Bone marrow (tissue), 2 donors: Measurements from ENCODE around the gene BHLHE23.

Experiments used
- DNase-seq, 2 donors: peaks; one replicate each; lab custom pipeline; 2025; lab: John Stamatoyannopoulos, UW

BHLHE23 gene

DNA sequence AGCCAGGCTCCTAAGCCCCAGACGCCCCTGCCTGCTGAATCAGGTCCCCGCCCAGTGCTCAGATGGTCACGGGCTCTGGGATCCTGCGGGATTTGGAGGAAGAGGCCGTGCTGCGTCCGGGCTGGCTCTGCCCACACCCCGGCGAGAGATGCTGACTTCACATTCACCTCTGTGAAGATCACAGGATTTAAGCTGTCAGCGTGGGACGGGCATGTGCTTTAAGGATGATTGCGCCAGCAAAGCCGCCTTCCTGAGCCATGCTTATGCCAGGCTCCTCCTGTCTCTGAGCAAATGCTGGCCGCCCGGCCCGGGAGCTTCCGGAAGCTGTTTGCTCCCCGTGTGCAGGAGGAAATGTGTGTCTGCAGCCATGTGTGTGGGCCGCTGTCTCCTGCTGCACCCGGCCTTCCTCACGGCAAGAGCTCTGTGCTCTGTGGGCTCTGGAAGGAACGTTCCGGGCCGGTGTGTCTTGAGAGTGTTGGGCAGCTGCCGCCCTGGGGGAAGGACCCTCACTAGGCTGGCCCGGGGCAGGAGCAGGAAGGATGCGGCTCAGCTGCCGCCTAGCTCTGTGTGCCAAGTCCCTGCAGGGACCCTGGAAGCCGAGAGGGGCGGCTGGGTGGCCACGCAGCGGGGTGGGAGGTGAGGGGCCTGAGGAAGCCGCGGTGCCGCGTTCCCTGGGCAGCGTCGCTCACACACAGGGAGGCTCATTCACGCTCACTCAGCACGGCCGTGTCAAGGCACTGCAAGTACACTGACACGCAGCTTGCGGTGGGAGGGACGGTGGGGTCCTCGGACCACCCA, 19.0 kb upstream of the BHLHE23 start:
- DNase-seq: peak in 1 of 2 donors; percentile 40

GRCh38 chr20:63024573-63025392, 18.0 kb upstream of the BHLHE23 start:
- no peak for DNase-seq

DNA sequence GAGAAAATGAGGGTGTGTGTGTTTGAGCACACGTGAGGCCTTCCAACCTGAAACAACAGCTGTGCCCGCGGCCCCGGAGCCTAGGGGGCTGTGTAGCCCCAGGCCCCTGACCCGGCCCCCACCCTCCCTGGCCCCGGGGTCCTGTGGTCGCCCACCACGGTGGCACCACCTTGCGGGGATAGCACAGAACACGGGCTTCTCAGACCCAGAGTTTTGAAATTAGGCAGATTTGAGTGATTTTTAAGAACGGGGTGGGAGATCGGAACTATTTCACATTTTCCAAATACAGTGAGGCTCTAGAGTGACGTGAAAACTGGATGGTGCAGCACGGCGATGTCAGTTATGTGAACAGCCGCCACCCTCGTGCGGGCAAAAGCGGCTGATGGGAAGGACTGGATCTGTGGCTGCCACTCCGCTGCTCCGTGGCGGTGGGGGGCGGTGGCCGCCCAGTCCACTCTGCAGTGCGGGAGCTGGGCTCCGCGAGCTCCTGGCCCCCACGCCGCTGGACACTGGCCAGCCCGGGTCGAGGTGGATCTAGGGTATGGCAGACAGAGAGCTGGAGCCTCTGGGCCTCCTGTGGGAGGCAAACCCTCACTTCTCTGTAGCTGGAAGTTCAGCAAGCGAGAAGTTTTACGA, 17.3 kb upstream of the BHLHE23 start:
- DNase-seq: no peak

GRCh38 chr20:63023071-63023935, 16.5 kb upstream of the BHLHE23 start:
- no peak for DNase-seq

- no peak for DNase-seq
Observed at GRCh38 chr20:63022501-63022900, 15.7 kb upstream of the BHLHE23 start.

GRCh38 chr20:63021356-63022321, 14.9 kb upstream of the BHLHE23 start:
- DNase-seq: no peak

- no peak for DNase-seq
Observed at GRCh38 chr20:63020681-63021080, 13.9 kb upstream of the BHLHE23 start.

DNA sequence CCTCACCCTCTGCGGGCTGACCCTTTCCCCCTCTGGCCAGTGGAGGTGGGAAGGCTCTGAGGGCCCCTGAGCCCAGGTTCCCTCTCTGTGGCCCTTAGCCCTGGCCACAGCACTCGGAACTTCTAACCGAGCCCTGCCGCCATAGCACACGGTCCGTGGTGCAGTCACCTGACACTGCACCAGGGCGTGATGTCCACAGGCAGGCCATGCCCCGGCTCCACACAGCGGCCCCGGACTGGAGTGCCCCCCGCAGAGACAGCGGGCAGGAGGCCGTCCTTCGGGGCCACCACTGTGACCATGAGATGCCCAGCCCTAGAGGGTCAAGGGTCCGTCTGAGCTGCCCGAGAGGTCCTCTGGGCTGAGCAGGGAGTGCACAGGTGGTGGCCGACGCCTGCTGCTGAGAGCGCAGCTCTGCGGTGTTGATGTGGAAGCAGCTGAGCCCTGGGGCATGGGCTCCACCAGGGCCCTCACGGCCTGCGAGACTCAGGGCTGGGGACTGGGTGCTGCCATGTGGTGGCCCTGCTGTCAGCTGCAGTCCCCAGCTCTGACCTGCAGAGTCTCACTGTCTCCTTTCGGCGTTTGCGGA, 11.2 kb upstream of the BHLHE23 start:
- DNase-seq: no peak

- no peak for DNase-seq
Observed at GRCh38 chr20:63017076-63017825, 10.5 kb upstream of the BHLHE23 start.

- no peak for DNase-seq
Observed at GRCh38 chr20:63016514-63017075, 9.8 kb upstream of the BHLHE23 start.

- no peak for DNase-seq
Observed at GRCh38 chr20:63015662-63016361, 9.0 kb upstream of the BHLHE23 start.

GRCh38 chr20:63015147-63015661, 8.4 kb upstream of the BHLHE23 start:
- DNase-seq: no peak

- no peak for DNase-seq
Observed at GRCh38 chr20:63014710-63015109, 7.9 kb upstream of the BHLHE23 start.

DNA sequence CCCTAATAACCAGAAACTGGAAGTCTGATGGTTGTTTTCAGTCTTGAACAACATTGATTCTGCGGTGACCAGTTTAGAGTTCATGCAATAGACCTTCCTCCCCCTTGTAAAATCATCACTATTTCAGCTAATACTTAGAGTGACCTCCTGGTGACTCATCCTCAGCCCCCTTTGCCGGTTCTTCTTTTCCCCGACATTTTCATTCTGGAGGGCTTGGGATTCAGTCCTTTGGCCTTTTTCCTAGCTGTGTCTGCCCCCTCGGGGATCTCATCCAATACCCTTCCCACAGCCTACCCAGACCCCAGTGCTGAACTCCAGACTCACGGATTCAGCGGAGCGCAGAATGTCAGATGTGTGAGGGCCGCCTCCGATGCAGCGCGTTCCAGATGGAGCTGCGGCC, 7.5 kb upstream of the BHLHE23 start:
- no peak for DNase-seq

GRCh38 chr20:63013207-63013606, 6.4 kb upstream of the BHLHE23 start:
- DNase-seq: no peak

GRCh38 chr20:63011798-63012197, 5.0 kb upstream of the BHLHE23 start:
- DNase-seq: no peak

- no peak for DNase-seq
Observed at GRCh38 chr20:63009988-63010769, 3.4 kb upstream of the BHLHE23 start.
